NT2/D1 (cell line): ENCODE measurements around the gene TRPC4.

Experiments used
- SUZ12 ChIP-seq: IDR thresholded peaks from 2 replicates; pipeline ENCODE4 v1.6.1; 2011; ENCODE audit not compliant: insufficient read length, insufficient read depth; ENCODE audit errors: extremely low read depth
- YY1 ChIP-seq: IDR thresholded peaks from 2 replicates; pipeline ENCODE4 v1.6.1; 2011; ENCODE audit not compliant: insufficient read length, insufficient read depth
- ZNF274 ChIP-seq: IDR thresholded peaks from 2 replicates; pipeline ENCODE4 v1.6.1; 2011; ENCODE audit warnings: mild to moderate bottlenecking, low read depth, low read length

DNA sequence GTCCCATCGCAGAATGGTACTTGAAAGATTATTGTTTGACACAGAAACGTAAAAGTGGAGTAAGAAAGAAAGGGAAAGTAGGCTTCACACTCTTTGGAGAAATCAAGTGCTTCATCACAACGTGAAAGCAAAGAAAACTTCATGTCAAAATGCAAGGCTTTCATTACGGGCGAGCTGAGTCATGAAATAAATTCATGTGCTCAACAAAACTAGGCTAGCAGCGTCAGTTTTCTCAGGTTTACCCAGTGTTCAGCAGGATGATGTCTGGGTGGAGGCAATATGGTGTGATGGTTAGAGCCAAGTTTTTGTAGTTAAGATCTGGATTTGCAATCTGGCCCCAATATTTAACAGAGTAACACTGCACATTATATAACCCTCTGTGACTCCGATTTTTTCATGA, 128.0 kb downstream of the TRPC4 start:
- TF ChIP-seq YY1 (no peak), ZNF274 (no peak), SUZ12 (no peak)
